HCT116 (cell line): ENCODE results near the gene ANKRD39. TPM values are rescaled to one million over a fixed set of nuclear protein-coding genes. Genes with fewer than 3 reads are reported as not detected.

ENCODE experiments used
- ATAC-seq: fragments of 200-7000 bp; cut with Tn5 transposase; 2 replicates; pipeline ENCODE4 v1.9.1; 2020; ENCODE audit warnings: mild to moderate bottlenecking, moderate library complexity
- BruUV-seq: library from RNA; stranded (reverse); fragments of 400-500 nt; replicated peaks from 2 replicates; lab custom pipeline; 2021; lab: Mats Ljungman, UMichigan
- CTCF ChIA-PET: fragments of 300-600 bp; sonication (Branson Sonifier 250); formaldehyde crosslinking; loops from one replicate; lab custom pipeline; 2021; ENCODE audit warnings: antibody characterized with exemption; lab: Charles Lee
- POLR2A ChIA-PET: fragments of 300-600, 350-600 bp; sonication (Branson Sonifier 250); formaldehyde crosslinking; loops from one replicate; lab custom pipeline; 2021; ENCODE audit warnings: antibody characterized with exemption; lab: Charles Lee
- RAD21 ChIA-PET, 2 experiments: fragments of 300-600 bp; sonication (Branson Sonifier 250); formaldehyde crosslinking; loops; one replicate each; lab custom pipeline; 2023; ENCODE audit warnings: low total read pairs in 2 of 2; ENCODE audit not compliant: uncharacterized antibody in 2 of 2, unreplicated experiment in 2 of 2, low non-redundant PET in 1 of 2; lab: Charles Lee
- DNase-seq: peaks from one replicate; pipeline ENCODE4 v3.0.0-alpha.2; 2010; ENCODE audit warnings: low read depth, low spot score
- H2AFZ ChIP-seq: fragments of 200-600 bp; shearing (Covaris generic), sonication (generic); 2 replicates; pipeline ENCODE4 v1.6.1; 2017; ENCODE audit warnings: low read depth, mixed run types, mixed read lengths, antibody characterized with exemption, low read length; ENCODE audit not compliant: poor library complexity, severe bottlenecking
- H3K27ac ChIP-seq: 2 replicates; pipeline ENCODE4 v1.5.1; 2012; ENCODE audit warnings: low read depth, low read length
- H3K27me3 ChIP-seq: fragments of 200-600 bp; sonication (generic); 2 replicates; pipeline ENCODE4 v1.6.1; 2016; ENCODE audit warnings: mixed run types, low read length, mixed read lengths; ENCODE audit not compliant: insufficient read depth
- H3K36me3 ChIP-seq, 2 experiments: fragments of 200-500 bp in 1 of 2; fragments of 200-600 bp in 1 of 2; sonication (Bioruptor generic) in 1 of 2; sonication (generic) in 1 of 2; 2 replicates each; pipeline versions ENCODE4 v1.5.1 to v1.6.1; 2014 to 2016; ENCODE audit warnings: low read length in 2 of 2, inconsistent platforms in 1 of 2, mixed read lengths in 1 of 2, mixed run types in 1 of 2; ENCODE audit not compliant: insufficient read depth in 2 of 2, control insufficient read depth in 1 of 2
- H3K4me1 ChIP-seq, 2 experiments: fragments of 200-600 bp in 1 of 2; sonication (generic) in 1 of 2; 2 replicates each; pipeline versions ENCODE4 v1.5.1 to v1.6.1; 2012 to 2017; ENCODE audit warnings: low read length in 2 of 2, inconsistent platforms in 1 of 2, mild to moderate bottlenecking in 1 of 2, mixed read lengths in 1 of 2, mixed run types in 1 of 2, moderate library complexity in 1 of 2; ENCODE audit not compliant: insufficient read depth in 2 of 2, control insufficient read depth in 1 of 2
- H3K4me2 ChIP-seq: fragments of 200-600 bp; sonication (generic); 2 replicates; pipeline ENCODE4 v1.6.1; 2017; ENCODE audit warnings: mixed run types, low read length, mixed read lengths
- H3K4me3 ChIP-seq, 2 experiments: fragments of 200-600 bp in 1 of 2; sonication (generic) in 1 of 2; replicated peaks in 1 of 2; 2 replicates each; pipeline ENCODE4 v1.5.1; 2011 to 2016; ENCODE audit warnings: low read length in 2 of 2, control low read depth in 1 of 2, low read depth in 1 of 2, mild to moderate bottlenecking in 1 of 2, mixed read lengths in 1 of 2, mixed run types in 1 of 2
- H3K79me2 ChIP-seq: fragments of 200-600 bp; sonication (generic); 2 replicates; pipeline ENCODE4 v1.6.1; 2017; ENCODE audit warnings: mild to moderate bottlenecking, mixed run types, low read length, moderate library complexity, mixed read lengths; ENCODE audit not compliant: insufficient read depth
- H3K9ac ChIP-seq: fragments of 200-600 bp; sonication (generic); 2 replicates; pipeline ENCODE4 v1.6.1; 2016; ENCODE audit warnings: low read length, mixed read lengths
- H3K9me2 ChIP-seq: fragments of 200-600 bp; sonication (generic), shearing (Covaris generic); 2 replicates; pipeline ENCODE4 v1.6.1; 2017; ENCODE audit warnings: mixed run types, mild to moderate bottlenecking, moderate library complexity; ENCODE audit not compliant: insufficient read depth
- H3K9me3 ChIP-seq, 2 experiments: fragments of 200-500 bp in 1 of 2; fragments of 200-600 bp in 1 of 2; sonication (Bioruptor generic) in 1 of 2; sonication (generic) in 1 of 2; 2 replicates each; pipeline ENCODE4 v1.6.1; 2014 to 2017; ENCODE audit warnings: low read length in 2 of 2, mixed read lengths in 2 of 2, inconsistent platforms in 1 of 2, low read depth in 1 of 2, mild to moderate bottlenecking in 1 of 2, mixed run types in 1 of 2, moderate library complexity in 1 of 2; ENCODE audit not compliant: control insufficient read depth in 1 of 2, insufficient read depth in 1 of 2
- H4K20me1 ChIP-seq: fragments of 200-600 bp; sonication (generic), shearing (Covaris generic); 2 replicates; pipeline ENCODE4 v1.6.1; 2017; ENCODE audit warnings: mixed run types, mild to moderate bottlenecking, moderate library complexity; ENCODE audit not compliant: insufficient read depth
- ELF1 ChIP-seq: IDR thresholded peaks from 2 replicates; pipeline ENCODE4 v1.6.1; 2012; ENCODE audit warnings: low read depth, borderline replicate concordance
- FOSL1 ChIP-seq: IDR thresholded peaks from 2 replicates; pipeline ENCODE4 v1.6.1; 2012; ENCODE audit warnings: low read depth
- JUND ChIP-seq: IDR thresholded peaks from 2 replicates; pipeline ENCODE4 v1.6.1; 2012
- SIN3A ChIP-seq: IDR thresholded peaks from 2 replicates; pipeline ENCODE4 v1.6.1; 2012; ENCODE audit warnings: low read depth
- SRF ChIP-seq: IDR thresholded peaks from 2 replicates; pipeline ENCODE4 v1.6.1; 2012; ENCODE audit warnings: low read depth
- intact Hi-C: fragments of 100-400 bp; cut with micrococcal nuclease; formaldehyde crosslinking; loops from 2 replicates; pipeline ENCODE4 v1.10.0; 2022
- total RNA-seq: library from RNA; stranded (reverse); gene quantifications from one replicate; pipeline ENCODE4 v1.2.1, GENCODE V29; 2021; ENCODE audit not compliant: unreplicated experiment
- TF ChIP-seq, protein P1 (sequence below): IDR thresholded peaks from 2 replicates; pipeline ENCODE4 v1.6.1; 2012

ANKRD39 gene
- total RNA-seq, 1 experiment from 2014 or later = 24.2 TPM

DNA sequence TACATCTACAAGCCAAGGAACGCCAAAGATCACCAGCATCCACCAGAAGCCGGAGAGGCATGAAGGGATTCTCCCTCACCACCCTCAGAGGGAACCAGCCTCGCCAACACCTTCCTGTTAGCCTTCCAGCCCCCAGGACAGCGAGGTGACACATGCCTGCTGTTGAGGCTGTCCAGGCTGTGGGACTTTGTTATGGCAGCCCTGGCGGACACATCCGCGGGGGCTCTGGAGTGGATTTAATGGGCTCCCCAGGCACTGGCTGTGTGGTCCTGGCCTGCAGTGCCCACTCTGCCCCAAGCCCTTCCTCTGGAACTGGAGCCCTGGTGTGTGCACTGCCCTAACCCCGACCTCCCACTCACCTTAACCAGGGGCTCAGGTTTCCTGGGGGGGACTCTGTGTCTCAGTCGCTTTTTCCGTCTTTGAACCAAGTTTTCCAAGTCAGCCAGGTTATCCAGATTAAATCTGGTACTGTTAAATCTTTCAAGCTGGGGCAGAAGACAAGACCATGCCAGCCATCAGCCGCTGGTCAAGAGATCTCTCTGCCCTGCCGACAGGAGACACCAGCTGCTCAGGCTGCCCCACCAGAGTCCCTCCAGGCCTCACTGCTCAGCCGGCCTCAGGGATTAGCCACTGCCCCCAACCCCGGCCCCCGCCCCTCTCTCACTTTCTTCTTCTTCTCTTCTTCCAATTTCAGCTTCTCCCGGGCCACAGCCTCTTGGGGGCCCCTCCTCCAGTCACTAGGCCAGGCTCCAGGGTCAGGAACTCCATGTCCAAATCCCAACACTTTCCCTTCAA, 15.9 kb downstream of the ANKRD39 start:
- ATAC-seq = no peak
- H3K4me3 ChIP-seq = no peak overlapping the region
- TF ChIP-seq ELF1 (no peak), SIN3A (no peak)
- TF ChIP-seq, protein P1, sequence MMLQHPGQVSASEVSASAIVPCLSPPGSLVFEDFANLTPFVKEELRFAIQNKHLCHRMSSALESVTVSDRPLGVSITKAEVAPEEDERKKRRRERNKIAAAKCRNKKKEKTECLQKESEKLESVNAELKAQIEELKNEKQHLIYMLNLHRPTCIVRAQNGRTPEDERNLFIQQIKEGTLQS = no peak

DNA sequence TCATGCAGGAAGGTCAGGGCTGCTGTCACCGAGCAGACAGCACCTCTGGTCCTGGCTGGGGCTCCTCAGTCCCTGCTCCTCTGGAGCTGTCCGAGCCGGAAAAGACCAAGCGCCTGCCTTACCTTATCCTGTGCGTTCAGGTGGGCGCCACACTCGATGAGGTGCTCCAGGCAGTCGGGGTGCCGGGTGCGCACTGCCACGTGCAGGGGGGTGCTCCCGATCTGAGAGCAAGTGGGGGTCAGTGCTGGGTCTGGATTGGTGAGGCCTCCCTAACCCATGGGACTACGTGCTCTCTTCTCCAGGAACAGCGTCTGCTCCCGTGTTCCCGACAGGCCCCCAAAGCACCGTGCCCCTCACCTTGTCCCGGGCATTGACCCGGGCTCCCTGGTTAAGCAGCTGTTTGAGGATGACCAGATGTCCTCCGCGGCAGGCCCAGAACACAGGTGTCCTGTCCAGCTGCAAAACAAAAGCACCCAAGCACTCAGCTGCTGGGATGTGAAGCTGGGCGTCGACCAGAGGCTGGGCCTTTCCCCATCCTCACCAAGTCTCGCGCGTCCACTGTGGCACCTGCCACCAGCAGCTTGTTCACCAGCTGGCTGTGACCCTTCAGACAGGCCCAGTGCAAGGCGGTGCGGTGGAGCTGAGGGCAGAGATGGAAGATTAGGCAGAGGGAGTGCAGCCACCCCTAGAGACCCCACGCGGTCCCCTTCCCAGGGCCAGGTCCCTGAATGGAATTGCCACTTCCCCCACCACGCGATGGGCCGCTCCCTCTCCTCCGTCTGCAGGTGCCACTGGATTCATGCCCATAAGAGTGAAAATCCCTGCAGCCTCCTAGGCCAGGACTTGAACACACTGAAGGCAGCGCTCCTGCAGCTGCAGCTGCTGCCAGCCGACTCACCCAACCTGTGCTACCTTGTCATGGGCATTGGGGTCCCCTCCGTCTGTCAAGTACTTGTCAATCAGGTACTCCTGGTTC, 17.7 kb downstream of the ANKRD39 start:
- H3K4me2 ChIP-seq = no peak overlapping the region
- H3K9me2 ChIP-seq = no peaks in the 10 kb centered on the region
- RAD21 ChIA-PET = no interaction called here
- no peak overlapping the region for H3K27ac ChIP-seq
- ATAC-seq = no peak
- POLR2A ChIA-PET = no interaction called here
- intact Hi-C loops = no loop called here
- CTCF ChIA-PET = no interaction called here
- H3K36me3 ChIP-seq = 0 out of 4 replicates have a peak, but pooled peaks cover 0 to 4% of the 10 kb centered on the region in 2 experiments
- H3K9me3 ChIP-seq = no peaks in the 10 kb centered on the region
- no peaks in the 10 kb centered on the region for H3K4me1 ChIP-seq
- no peak overlapping the region for H3K4me3 ChIP-seq
- no peak overlapping the region for H3K9ac ChIP-seq
- no peaks in the 10 kb centered on the region for H3K79me2 ChIP-seq
- no peak overlapping the region for H2AFZ ChIP-seq
- TF ChIP-seq SRF = no peak
- no peak for TF ChIP-seq JUND
- TF ChIP-seq FOSL1 = no peak
- no peak for TF ChIP-seq SIN3A
- TF ChIP-seq, all 23 proteins: peak for 0
- DNase-seq = no peak
- no peaks in the 10 kb centered on the region for H4K20me1 ChIP-seq
- no TSS peak for BruUV-seq
- H3K27me3 ChIP-seq = no peaks in the 10 kb centered on the region

More for the DNA sequence above, 15.9 kb downstream of the ANKRD39 start:
- BruUV-seq = no TSS peak
- no peaks in the 10 kb centered on the region for H3K4me1 ChIP-seq
- intact Hi-C loops = no loop called here
- RAD21 ChIA-PET = no interaction called here
- no peaks in the 10 kb centered on the region for H3K27me3 ChIP-seq
- no peak overlapping the region for H3K27ac ChIP-seq
- no peaks in the 10 kb centered on the region for H4K20me1 ChIP-seq
- H2AFZ ChIP-seq = no peak overlapping the region
- no peaks in the 10 kb centered on the region for H3K9me2 ChIP-seq
- H3K9me3 ChIP-seq = no peaks in the 10 kb centered on the region
- H3K36me3 ChIP-seq = peaks cover 3 to 4% of the 10 kb centered on the region in 2 experiments; a peak in 2 of 4 replicates
- no peak overlapping the region for H3K4me2 ChIP-seq
- no peak for DNase-seq
- no peaks in the 10 kb centered on the region for H3K79me2 ChIP-seq
- POLR2A ChIA-PET = interaction anchor here (1.3 kb wide), 1 partner anchor 16 kb away, joined by 3 read pairs; the partner anchor contains the start of gene ANKRD39
- CTCF ChIA-PET = interaction anchor here (1.2 kb wide), 1 partner anchor 16 kb away, joined by 3 read pairs; the partner anchor contains the start of gene ANKRD39
- no peak overlapping the region for H3K9ac ChIP-seq
